ENCODE measurements around the gene WDR77.

Gene WDR77

GRCh38 chr1:111469539-111469938, 20.5 kb upstream of the WDR77 start:
- Histone ChIP-seq H3K4me1 (ENCODE audit: control insufficient read depth, insufficient read depth, low read length) (no peaks in the 10 kb centered on the region), H3K27ac (ENCODE audit: low read depth, low read length) (no peak overlapping the region), H3K4me3 (ENCODE audit: low read depth, low read length) (no peak overlapping the region), H3K9ac (ENCODE audit: low read length) (no peak overlapping the region), H3K27me3 (ENCODE audit: control insufficient read depth, insufficient read depth, low read length) (no peaks in the 10 kb centered on the region), H3K36me3 (ENCODE audit: control insufficient read depth, insufficient read depth, low read length) (peaks cover 19% of the 10 kb centered on the region), H3K9me3 (ENCODE audit: control insufficient read depth, insufficient read depth, low read depth, low read length) (no peaks in the 10 kb centered on the region)

GRCh38 chr1:111468717-111469100, 19.7 kb upstream of the WDR77 start:
- H3K27ac ChIP-seq (ENCODE audit: low read depth, low read length) = no peak overlapping the region
- H3K4me3 ChIP-seq (ENCODE audit: low read depth, low read length) = no peak overlapping the region
- H3K9me3 ChIP-seq (ENCODE audit: control insufficient read depth, insufficient read depth, low read depth, low read length) = no peaks in the 10 kb centered on the region
- no peak overlapping the region for H3K9ac ChIP-seq (ENCODE audit: low read length)
- peaks cover 19% of the 10 kb centered on the region for H3K36me3 ChIP-seq (ENCODE audit: control insufficient read depth, insufficient read depth, low read length)
- no peaks in the 10 kb centered on the region for H3K4me1 ChIP-seq (ENCODE audit: control insufficient read depth, insufficient read depth, low read length)
- H3K27me3 ChIP-seq (ENCODE audit: control insufficient read depth, insufficient read depth, low read length) = no peaks in the 10 kb centered on the region

DNA sequence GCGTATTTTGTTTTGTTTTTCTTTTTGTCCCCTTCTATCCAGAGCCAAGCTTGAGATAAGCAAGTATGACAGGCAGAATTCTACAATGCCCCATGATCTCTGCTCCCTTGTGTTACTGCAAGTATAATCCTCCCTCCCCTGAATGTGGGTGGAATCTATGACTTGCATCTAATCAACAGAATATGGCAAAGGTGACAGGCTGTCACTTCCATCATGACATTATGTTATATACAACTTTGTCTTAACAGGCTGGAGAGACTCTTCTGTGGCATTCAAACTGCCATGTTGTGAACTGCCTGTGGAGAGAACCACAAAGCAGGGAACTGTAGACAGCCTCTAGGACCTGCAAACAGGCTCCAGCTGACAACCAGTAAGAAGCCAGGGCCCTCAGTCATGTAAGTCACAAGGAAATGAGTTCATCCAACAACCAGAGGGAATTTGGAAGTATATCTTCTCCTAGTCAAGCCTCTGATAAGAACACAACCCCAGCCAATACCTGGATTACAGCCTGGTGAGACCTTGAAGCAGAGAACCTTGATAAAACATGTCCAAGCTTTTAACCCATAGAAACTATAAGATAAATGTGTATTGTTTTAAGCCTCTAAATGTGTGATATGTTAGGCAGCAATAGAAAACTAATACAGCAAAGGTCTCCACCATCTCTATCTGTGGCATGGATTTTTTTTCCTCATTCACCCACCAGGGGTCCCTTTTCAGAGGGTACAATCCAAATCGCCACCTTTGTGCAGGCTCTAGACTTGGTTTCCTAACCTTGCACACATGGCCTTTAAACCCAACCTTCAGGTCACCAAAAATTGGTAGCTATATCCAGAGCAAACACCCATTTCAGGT, 19.0 kb upstream of the WDR77 start:
- no peak overlapping the region for H3K4me3 ChIP-seq (ENCODE audit: low read depth, low read length)
- no peaks in the 10 kb centered on the region for H3K27me3 ChIP-seq (ENCODE audit: control insufficient read depth, insufficient read depth, low read length)
- no peaks in the 10 kb centered on the region for H3K4me1 ChIP-seq (ENCODE audit: control insufficient read depth, insufficient read depth, low read length)
- no peak overlapping the region for H3K27ac ChIP-seq (ENCODE audit: low read depth, low read length)
- peaks cover 19% of the 10 kb centered on the region for H3K36me3 ChIP-seq (ENCODE audit: control insufficient read depth, insufficient read depth, low read length)
- H3K9ac ChIP-seq (ENCODE audit: low read length) = no peak overlapping the region
- no peaks in the 10 kb centered on the region for H3K9me3 ChIP-seq (ENCODE audit: control insufficient read depth, insufficient read depth, low read depth, low read length)

- Histone ChIP-seq H3K4me3 (ENCODE audit: low read depth, low read length) (no peak overlapping the region), H3K9me3 (ENCODE audit: control insufficient read depth, insufficient read depth, low read depth, low read length) (no peaks in the 10 kb centered on the region), H3K36me3 (ENCODE audit: control insufficient read depth, insufficient read depth, low read length) (peaks cover 28% of the 10 kb centered on the region), H3K27me3 (ENCODE audit: control insufficient read depth, insufficient read depth, low read length) (no peaks in the 10 kb centered on the region), H3K27ac (ENCODE audit: low read depth, low read length) (no peak overlapping the region), H3K4me1 (ENCODE audit: control insufficient read depth, insufficient read depth, low read length) (no peaks in the 10 kb centered on the region), H3K9ac (ENCODE audit: low read length) (no peak overlapping the region)
These were observed 17.4 kb upstream of the WDR77 start for GRCh38 chr1:111466480-111466879.

- Histone ChIP-seq H3K36me3 (ENCODE audit: control insufficient read depth, insufficient read depth, low read length) (peaks cover 34% of the 10 kb centered on the region), H3K9ac (ENCODE audit: low read length) (no peak overlapping the region), H3K27me3 (ENCODE audit: control insufficient read depth, insufficient read depth, low read length) (no peaks in the 10 kb centered on the region), H3K4me3 (ENCODE audit: low read depth, low read length) (no peak overlapping the region), H3K4me1 (ENCODE audit: control insufficient read depth, insufficient read depth, low read length) (no peaks in the 10 kb centered on the region), H3K27ac (ENCODE audit: low read depth, low read length) (no peak overlapping the region), H3K9me3 (ENCODE audit: control insufficient read depth, insufficient read depth, low read depth, low read length) (no peaks in the 10 kb centered on the region)
These were observed 16.7 kb upstream of the WDR77 start for GRCh38 chr1:111465754-111466153.

DNA sequence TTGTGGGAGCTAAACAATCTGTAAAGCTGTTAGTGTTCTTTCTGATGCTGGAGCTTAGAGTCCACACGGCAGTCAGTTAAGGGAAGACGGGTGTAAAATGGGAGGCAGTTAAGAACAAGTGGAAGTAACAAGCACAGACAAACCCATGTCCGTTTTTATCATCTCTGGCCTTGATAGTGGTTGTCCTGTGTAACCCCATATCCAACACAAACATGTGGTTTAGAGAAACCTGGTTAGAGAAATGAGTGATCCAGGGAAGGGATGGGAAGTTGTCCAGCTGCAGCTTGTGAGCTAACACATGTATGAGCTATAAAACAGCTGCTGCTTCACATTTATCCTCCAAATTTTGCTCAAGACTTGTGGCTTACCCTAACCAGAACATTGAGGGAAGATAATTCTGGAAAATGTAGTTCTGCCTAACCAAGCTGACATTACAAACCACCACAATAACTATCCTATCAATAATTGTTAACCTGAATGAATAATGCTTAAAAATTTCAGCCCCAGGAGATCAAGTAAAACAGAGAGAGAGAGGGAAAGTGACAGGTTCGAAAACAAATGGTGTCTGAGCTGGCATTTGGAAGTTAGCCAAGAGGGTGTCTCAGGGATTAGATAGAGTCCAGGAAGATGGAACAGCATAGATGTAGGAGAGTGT, 14.1 kb upstream of the WDR77 start:
- Histone ChIP-seq H3K9ac (ENCODE audit: low read length) (no peak overlapping the region), H3K27me3 (ENCODE audit: control insufficient read depth, insufficient read depth, low read length) (no peaks in the 10 kb centered on the region), H3K36me3 (ENCODE audit: control insufficient read depth, insufficient read depth, low read length) (peaks cover 47% of the 10 kb centered on the region), H3K4me1 (ENCODE audit: control insufficient read depth, insufficient read depth, low read length) (no peaks in the 10 kb centered on the region), H3K27ac (ENCODE audit: low read depth, low read length) (no peak overlapping the region), H3K9me3 (ENCODE audit: control insufficient read depth, insufficient read depth, low read depth, low read length) (no peaks in the 10 kb centered on the region), H3K4me3 (ENCODE audit: low read depth, low read length) (no peak overlapping the region)

- H3K4me3 ChIP-seq (ENCODE audit: low read depth, low read length) = no peak overlapping the region
- peaks cover 48% of the 10 kb centered on the region for H3K36me3 ChIP-seq (ENCODE audit: control insufficient read depth, insufficient read depth, low read length)
- no peaks in the 10 kb centered on the region for H3K4me1 ChIP-seq (ENCODE audit: control insufficient read depth, insufficient read depth, low read length)
- no peaks in the 10 kb centered on the region for H3K27me3 ChIP-seq (ENCODE audit: control insufficient read depth, insufficient read depth, low read length)
- H3K27ac ChIP-seq (ENCODE audit: low read depth, low read length) = no peak overlapping the region
- no peak overlapping the region for H3K9ac ChIP-seq (ENCODE audit: low read length)
- no peaks in the 10 kb centered on the region for H3K9me3 ChIP-seq (ENCODE audit: control insufficient read depth, insufficient read depth, low read depth, low read length)
These were observed 13.4 kb upstream of the WDR77 start for GRCh38 chr1:111462370-111463028.

DNA sequence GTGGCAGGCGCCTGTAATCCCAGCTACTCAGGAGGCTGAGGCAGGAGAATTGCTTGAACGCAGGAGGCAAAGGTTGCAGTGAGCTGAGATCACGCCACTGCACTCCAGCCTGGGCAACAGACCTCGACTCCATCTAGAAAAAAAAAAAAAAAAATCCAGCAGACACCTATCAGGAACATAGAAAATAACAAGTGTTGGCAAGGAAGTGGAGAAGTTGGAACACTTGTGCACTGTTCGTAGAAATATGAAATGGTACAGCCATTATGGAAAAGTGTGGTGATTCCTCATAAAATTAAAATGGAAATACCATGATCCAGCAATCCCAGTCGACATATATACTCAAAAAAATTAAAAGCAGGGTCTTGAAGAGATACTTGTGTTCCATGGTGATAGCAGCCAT, 12.7 kb upstream of the WDR77 start:
- no peaks in the 10 kb centered on the region for H3K4me1 ChIP-seq (ENCODE audit: control insufficient read depth, insufficient read depth, low read length)
- H3K9me3 ChIP-seq (ENCODE audit: control insufficient read depth, insufficient read depth, low read depth, low read length) = no peaks in the 10 kb centered on the region
- H3K4me3 ChIP-seq (ENCODE audit: low read depth, low read length) = no peak overlapping the region
- H3K9ac ChIP-seq (ENCODE audit: low read length) = no peak overlapping the region
- no peaks in the 10 kb centered on the region for H3K27me3 ChIP-seq (ENCODE audit: control insufficient read depth, insufficient read depth, low read length)
- peaks cover 52% of the 10 kb centered on the region for H3K36me3 ChIP-seq (ENCODE audit: control insufficient read depth, insufficient read depth, low read length)
- H3K27ac ChIP-seq (ENCODE audit: low read depth, low read length) = no peak overlapping the region

DNA sequence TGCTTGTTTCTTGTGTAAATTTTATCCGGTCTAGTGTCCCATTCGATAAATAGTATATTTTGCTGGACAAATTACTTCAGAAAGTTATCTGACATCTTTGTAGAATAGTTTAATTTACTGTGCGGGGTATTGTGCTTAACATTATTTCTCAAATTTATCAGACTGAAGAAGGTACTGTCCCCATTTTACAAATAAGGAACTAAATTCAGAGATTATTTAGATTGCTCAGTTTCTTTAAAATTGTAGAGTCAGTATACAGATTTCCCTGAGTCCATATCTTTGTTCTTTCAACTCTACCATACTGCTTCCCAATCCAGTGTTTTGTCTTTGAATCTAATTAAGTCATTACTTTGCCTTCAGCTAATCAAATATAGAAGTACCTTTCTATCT, 6.6 kb upstream of the WDR77 start:
- H3K9me3 ChIP-seq (ENCODE audit: control insufficient read depth, insufficient read depth, low read depth, low read length) = no peaks in the 10 kb centered on the region
- no peak overlapping the region for H3K27ac ChIP-seq (ENCODE audit: low read depth, low read length)
- H3K27me3 ChIP-seq (ENCODE audit: control insufficient read depth, insufficient read depth, low read length) = no peaks in the 10 kb centered on the region
- peaks cover 72% of the 10 kb centered on the region for H3K36me3 ChIP-seq (ENCODE audit: control insufficient read depth, insufficient read depth, low read length)
- no peak overlapping the region for H3K9ac ChIP-seq (ENCODE audit: low read length)
- no peaks in the 10 kb centered on the region for H3K4me1 ChIP-seq (ENCODE audit: control insufficient read depth, insufficient read depth, low read length)
- H3K4me3 ChIP-seq (ENCODE audit: low read depth, low read length) = no peak overlapping the region

DNA sequence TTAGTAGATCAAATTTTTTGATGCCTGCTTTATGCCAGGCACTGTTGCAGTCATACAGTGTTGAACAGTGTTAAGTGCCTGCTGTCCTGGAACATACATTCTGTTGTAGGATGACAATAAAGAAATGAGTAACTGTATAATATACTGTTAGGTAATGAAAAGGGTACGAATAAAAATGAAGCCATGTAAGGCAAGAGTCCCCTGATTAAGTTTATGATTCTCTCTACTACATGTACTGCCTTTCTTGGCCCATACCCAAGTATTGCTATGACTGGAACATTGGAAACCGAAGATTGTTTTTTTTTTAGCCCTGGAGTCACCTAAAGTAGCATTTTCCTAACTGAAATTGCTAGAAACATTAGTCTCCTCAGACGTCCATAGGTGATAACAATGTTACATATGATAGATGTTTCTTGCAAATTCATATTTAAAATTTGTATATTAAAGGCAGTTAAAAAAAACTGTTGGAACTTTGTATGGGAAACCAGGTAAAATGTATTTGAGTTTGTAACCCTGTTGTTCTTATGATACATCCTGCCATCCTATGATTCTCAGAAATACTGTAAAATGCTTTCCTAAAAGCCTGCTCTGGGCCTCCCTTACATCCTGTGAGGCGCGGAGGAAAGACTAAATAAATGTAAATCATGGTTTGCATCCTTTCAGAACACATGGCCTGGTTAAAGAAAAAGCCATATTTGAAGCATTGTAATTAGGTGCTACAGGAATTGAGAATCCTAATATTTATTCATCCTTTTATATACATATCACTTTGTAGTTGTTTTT, 6.0 kb upstream of the WDR77 start:
- peaks cover 70% of the 10 kb centered on the region for H3K36me3 ChIP-seq (ENCODE audit: control insufficient read depth, insufficient read depth, low read length)
- peaks cover 4% of the 10 kb centered on the region for H3K4me1 ChIP-seq (ENCODE audit: control insufficient read depth, insufficient read depth, low read length)
- H3K27ac ChIP-seq (ENCODE audit: low read depth, low read length) = no peak overlapping the region
- no peaks in the 10 kb centered on the region for H3K27me3 ChIP-seq (ENCODE audit: control insufficient read depth, insufficient read depth, low read length)
- no peaks in the 10 kb centered on the region for H3K9me3 ChIP-seq (ENCODE audit: control insufficient read depth, insufficient read depth, low read depth, low read length)
- H3K9ac ChIP-seq (ENCODE audit: low read length) = no peak overlapping the region
- H3K4me3 ChIP-seq (ENCODE audit: low read depth, low read length) = no peak overlapping the region

Measured in HUES6 (cell line).